Muscle of leg (tissue), 11 donors: Measurements from ENCODE around the gene FHL3. TPM values are rescaled to one million over a fixed set of nuclear protein-coding genes. Genes with fewer than 3 reads are reported as not detected.

ENCODE experiments used
- DNase-seq: peaks from one replicate; pipeline ENCODE4 v3.0.0; 2013
- H3K27ac ChIP-seq: one replicate; pipeline ENCODE4 v1.5.1; 2013; ENCODE audit warnings: mild to moderate bottlenecking, low read length, control low read depth
- H3K27me3 ChIP-seq: one replicate; pipeline ENCODE4 v1.6.1; 2013; ENCODE audit warnings: low read length; ENCODE audit not compliant: control insufficient read depth, insufficient read depth
- H3K36me3 ChIP-seq: one replicate; pipeline ENCODE4 v1.6.1; 2013; ENCODE audit warnings: low read length; ENCODE audit not compliant: control insufficient read depth, insufficient read depth
- H3K4me1 ChIP-seq: one replicate; pipeline ENCODE4 v1.6.1; 2013; ENCODE audit warnings: low read length; ENCODE audit not compliant: control insufficient read depth, insufficient read depth
- H3K4me3 ChIP-seq: one replicate; pipeline ENCODE4 v1.5.1; 2013; ENCODE audit warnings: low read length, control low read depth
- H3K9me3 ChIP-seq: replicated peaks from 2 replicates; pipeline ENCODE4 v1.6.1; 2013; ENCODE audit warnings: low read depth, low read length; ENCODE audit not compliant: control insufficient read depth
- WGBS: methylation state at CpG from one replicate; pipeline ENCODE4 v1.1.5; 2013; ENCODE audit warnings: missing lambda C conversion rate; ENCODE audit not compliant: insufficient coverage; 5-methylcytosine and 5-hydroxymethylcytosine counted together
- polyA plus RNA-seq, 8 donors: library from polyadenylated mRNA; unstranded; fragments of 120-200 nt; gene quantifications; one replicate each; pipeline versions ENCODE4 v1.2.1 to v1.2.3, GENCODE V29; 2013; ENCODE audit warnings: inconsistent platforms in 1 of 8, low replicate concordance in 1 of 8; ENCODE audit not compliant: insufficient read length in 8 of 8, insufficient read depth in 1 of 8
- total RNA-seq: library from RNA; stranded (reverse); fragments of 120-200 nt; gene quantifications from one replicate; pipeline ENCODE4 v1.2.4, GENCODE V29; 2013

The FHL3 gene
- total and polyA plus RNA-seq, 9 donors: 81.6 to 193 (median 116) TPM

- Histone ChIP-seq H3K36me3 (peaks cover 11% of the 10 kb centered on the region), H3K4me3 (peak overlapping the region; percentile 91), H3K9me3 (no peaks in the 10 kb centered on the region), H3K27ac (peak overlapping the region; percentile 94), H3K27me3 (no peaks in the 10 kb centered on the region), H3K4me1 (peaks cover 74% of the 10 kb centered on the region)
- 32% methylated on average over 4 of the region's 8 CpGs for WGBS
- DNase-seq: peak; percentile 81
Measured at GRCh38 chr1:38003261-38004250, 1.8 kb downstream of the FHL3 start.

DNA sequence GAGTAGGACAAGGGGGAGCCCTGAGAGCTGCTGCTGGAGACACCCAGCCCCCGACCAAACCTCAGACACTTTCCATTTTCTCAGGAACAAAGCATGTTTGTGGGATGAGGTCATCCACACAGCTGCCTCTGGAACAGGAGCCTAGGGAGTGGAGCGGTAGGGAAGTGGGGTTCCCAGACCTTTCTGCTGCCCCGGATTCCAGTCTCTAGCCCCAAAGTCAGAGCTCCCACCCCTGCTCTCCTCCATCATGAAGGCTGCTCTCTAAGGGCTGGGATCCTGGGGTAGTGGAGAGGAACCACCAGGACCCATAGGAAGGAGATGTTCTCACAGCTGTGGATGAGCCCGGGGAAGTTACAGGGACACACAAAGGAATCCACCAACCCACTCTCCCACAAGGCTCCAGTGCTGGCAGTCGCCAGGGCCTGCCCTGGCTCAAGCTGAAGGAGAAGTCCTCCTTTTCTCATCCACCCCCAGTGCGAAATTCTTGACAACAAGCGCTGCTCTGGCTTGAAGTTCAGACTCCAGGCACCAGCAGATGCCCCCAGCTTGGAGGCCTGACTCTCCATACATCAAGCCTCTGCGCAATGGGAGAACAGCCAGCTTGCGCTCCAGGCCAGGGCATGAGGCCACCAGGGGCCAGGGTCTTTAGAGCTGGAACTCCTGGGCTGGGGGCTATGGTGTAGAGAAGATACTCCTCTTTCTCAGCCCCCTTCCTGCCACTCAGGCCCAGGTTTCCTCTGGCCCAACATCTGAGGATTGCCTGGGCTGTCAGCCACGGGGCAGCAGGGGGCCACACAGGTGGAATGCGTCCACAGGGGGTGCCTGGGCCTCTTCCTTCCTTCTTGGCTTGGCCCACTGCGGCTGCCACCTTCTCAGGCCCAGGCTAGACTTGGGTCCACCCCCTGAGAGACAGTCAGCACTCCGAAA is 4.5 kb downstream of the FHL3 start:
- Histone ChIP-seq H3K4me3 (peak overlapping the region; percentile 9), H3K9me3 (no peaks in the 10 kb centered on the region), H3K27me3 (no peaks in the 10 kb centered on the region), H3K36me3 (peaks cover 31% of the 10 kb centered on the region), H3K27ac (peak overlapping the region; percentile 94), H3K4me1 (peaks cover 86% of the 10 kb centered on the region)
- DNase-seq: peak; percentile 96
- 11% methylated on average over 2 of the region's 13 CpGs for WGBS

DNA sequence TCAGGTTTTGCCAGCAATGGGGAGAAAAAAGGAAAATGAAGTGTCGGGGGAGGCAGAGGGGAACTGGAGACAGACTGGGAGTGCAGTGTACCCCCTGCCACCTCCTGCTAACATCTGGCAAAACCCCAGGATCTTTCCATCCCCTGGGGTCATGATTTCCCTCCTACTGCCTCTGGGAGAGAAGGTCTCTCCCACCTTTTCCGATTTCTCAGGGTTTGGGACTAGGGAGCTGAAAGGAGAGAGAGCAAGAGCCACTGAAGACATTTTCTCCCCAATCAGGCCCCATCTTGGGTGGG is 5.1 kb downstream of the FHL3 start:
- no peaks in the 10 kb centered on the region for H3K9me3 ChIP-seq
- no CpG with 5 or more reads among the region's 2 CpGs for WGBS
- peaks cover 89% of the 10 kb centered on the region for H3K4me1 ChIP-seq
- H3K27ac ChIP-seq: peak overlapping the region; percentile 94
- H3K36me3 ChIP-seq: peaks cover 32% of the 10 kb centered on the region
- H3K4me3 ChIP-seq: no peak overlapping the region
- H3K27me3 ChIP-seq: no peaks in the 10 kb centered on the region
- no peak for DNase-seq

DNA sequence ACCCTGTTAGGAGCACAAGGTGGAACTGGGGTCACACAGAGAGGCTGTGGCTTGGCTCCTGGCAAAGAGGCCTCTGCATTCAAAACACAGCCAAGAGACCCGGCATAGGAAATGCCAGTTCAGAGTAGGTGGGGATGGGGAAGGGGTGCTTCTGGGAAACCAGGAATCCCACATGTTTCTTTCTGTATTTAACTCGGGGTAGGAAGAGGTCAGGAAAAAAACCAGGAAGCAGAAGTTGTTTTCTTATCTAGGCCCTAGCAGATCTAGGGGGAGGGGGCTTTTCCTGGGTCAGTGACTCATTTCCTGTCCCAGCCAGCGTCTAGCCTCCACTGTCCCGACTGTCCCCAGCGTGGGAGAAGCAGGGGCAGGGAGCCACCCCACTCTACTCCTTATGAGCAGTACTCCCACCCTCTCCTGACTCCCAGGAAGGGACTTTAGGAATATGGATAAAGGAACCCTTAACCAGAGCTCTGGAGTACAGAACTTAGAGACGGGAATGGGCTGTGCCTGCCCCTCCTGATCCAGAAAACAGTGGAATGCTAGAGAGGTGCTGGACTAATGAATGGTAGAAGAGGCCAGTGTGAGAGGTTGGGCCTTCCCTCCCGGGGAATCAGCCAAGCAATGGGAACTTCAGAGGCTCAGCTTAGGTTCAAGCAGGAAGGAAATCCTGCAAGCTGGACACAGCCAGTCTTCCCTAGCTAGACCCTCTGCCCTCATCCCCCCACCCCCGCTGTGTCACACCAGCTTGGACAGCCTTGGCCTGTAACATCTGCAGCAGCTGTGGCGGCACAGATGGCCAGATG is 5.7 kb downstream of the FHL3 start:
- Histone ChIP-seq H3K36me3 (peaks cover 38% of the 10 kb centered on the region), H3K4me1 (peaks cover 95% of the 10 kb centered on the region), H3K27ac (peak overlapping the region; percentile 94), H3K27me3 (no peaks in the 10 kb centered on the region), H3K9me3 (no peaks in the 10 kb centered on the region), H3K4me3 (peak overlapping the region; percentile 8)
- peak; percentile 94 for DNase-seq
- WGBS: 0% methylated on average over 1 of the region's 9 CpGs

GRCh38 chr1:37998913-37999429 is 6.3 kb downstream of the FHL3 start:
- no peaks in the 10 kb centered on the region for H3K9me3 ChIP-seq
- peak overlapping the region; percentile 8 for H3K4me3 ChIP-seq
- 65% methylated on average over 16 of the region's 16 CpGs for WGBS
- peaks cover 38% of the 10 kb centered on the region for H3K36me3 ChIP-seq
- H3K27ac ChIP-seq: peak overlapping the region; percentile 94
- no peaks in the 10 kb centered on the region for H3K27me3 ChIP-seq
- peaks cover 91% of the 10 kb centered on the region for H3K4me1 ChIP-seq
- DNase-seq: no peak

DNA sequence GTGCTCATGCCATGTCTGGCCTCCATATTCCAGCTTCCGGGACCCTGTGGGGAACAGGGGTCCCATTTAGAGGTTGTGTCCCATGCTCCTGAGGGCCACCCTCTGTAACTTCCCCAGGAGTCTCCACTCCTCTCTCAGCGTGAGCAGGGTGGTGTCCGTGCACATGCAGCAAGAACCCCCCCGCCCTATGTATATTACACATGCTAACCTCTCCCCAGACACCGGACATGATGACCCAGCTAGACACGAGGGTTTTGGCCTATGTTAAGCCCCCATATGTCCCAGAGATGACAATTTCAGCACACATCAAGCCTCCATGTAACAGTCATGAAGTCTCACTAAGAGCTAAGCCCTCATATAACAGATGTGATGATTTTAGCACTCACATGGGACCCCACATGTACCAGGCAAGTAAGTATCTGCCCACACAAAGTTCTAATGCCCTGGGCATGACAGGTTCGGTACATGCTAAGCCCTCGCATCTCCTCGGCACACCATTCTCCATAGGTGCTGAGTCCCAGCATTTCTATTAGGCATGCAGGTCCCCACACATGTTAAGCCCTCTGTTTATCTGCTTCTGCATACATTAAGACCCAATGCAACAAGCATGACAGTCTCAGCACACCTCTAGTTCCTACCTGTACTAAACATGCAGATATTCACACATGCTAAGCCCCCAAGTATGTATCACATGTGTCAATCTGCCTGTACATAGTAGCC is 7.1 kb downstream of the FHL3 start:
- H3K4me3 ChIP-seq: no peak overlapping the region
- peaks cover 83% of the 10 kb centered on the region for H3K4me1 ChIP-seq
- no peaks in the 10 kb centered on the region for H3K27me3 ChIP-seq
- H3K9me3 ChIP-seq: no peaks in the 10 kb centered on the region
- no peak for DNase-seq
- peaks cover 38% of the 10 kb centered on the region for H3K36me3 ChIP-seq
- H3K27ac ChIP-seq: peak overlapping the region; percentile 94
- WGBS: 85% methylated on average over 9 of the region's 9 CpGs

DNA sequence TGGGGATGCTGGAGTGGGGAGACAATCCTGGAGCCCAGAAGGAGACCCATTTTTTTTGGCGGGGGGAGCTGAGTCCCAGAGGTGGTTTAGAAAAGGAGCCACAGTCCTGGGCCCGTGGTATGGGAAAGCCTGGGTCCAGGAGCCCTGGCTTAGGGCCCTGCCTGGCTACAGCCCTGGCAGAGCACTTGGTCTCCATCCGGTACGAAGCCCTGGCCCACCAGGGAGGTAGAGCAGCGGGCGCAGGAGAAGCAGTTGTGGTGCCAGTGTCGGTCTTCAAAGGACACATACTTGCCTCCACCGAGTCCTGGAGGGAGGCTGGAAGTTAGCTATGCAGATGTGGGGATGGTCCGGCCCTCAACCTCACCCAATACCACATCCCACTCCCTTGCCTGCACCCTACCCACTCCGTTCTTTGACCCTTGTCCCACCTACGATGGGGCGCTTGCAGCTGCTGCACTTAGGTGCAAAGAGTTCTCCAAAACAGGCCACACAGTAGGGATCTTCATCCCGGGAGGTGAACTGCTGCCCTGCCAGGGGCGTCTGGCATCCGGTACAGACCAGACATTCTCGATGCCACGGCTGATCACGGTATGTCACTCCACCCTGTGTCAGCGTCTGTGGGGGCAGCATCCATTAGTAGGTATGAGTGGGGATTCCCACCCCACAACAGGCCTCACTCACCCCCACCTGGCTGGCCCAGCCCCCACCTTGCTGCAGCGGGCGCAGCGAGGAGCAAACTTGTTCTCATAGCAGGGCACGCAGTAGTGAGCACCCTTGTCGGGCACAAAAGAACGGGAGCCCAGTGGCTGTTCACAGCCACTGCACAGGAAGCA is 7.8 kb downstream of the FHL3 start:
- 79% methylated on average over 13 of the region's 25 CpGs for WGBS
- H3K4me3 ChIP-seq: no peak overlapping the region

DNA sequence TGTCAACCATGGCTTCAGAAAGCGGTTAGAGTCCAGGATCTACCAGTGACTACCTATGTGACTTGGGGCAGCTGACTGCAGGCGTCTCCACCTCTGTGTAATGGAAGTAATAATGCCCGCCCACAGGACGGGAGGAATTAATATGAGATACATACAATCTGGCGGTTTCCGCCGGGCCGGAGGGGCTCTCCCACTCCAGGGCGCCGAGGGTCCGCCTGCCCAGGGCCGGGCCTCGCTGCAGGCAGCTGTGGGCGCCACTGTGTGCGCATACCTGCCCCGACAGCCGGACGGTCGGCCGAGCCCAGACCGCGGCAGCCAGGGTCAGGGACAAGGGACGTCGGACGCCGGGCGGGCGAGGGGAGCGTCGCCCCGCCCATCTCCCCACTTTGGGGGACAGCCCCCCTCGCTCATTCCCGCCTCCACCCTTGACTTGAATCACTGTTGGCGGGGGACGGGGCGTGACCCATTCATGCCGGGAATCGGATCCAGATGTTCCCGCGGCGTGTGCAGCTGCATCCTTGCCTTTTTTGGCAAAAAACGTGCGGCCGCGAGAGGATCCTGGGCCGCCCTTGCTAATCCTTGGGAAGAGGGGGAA is 9.5 kb downstream of the FHL3 start:
- Histone ChIP-seq H3K9me3 (no peaks in the 10 kb centered on the region), H3K27ac (peak overlapping the region; percentile 97), H3K4me3 (peak overlapping the region; percentile 35), H3K4me1 (peaks cover 60% of the 10 kb centered on the region), H3K36me3 (peaks cover 36% of the 10 kb centered on the region), H3K27me3 (no peaks in the 10 kb centered on the region)
- WGBS: 6% methylated on average over 39 of the region's 46 CpGs
- DNase-seq: peak; percentile 99

More for the DNA sequence above, 7.8 kb downstream of the FHL3 start:
- H3K27ac ChIP-seq: peak overlapping the region; percentile 97
- no peaks in the 10 kb centered on the region for H3K9me3 ChIP-seq
- no peaks in the 10 kb centered on the region for H3K27me3 ChIP-seq
- H3K36me3 ChIP-seq: peaks cover 36% of the 10 kb centered on the region
- no peak for DNase-seq
- peaks cover 76% of the 10 kb centered on the region for H3K4me1 ChIP-seq
